ENCODE measurements around the gene PAF1.

PAF1 gene

DNA sequence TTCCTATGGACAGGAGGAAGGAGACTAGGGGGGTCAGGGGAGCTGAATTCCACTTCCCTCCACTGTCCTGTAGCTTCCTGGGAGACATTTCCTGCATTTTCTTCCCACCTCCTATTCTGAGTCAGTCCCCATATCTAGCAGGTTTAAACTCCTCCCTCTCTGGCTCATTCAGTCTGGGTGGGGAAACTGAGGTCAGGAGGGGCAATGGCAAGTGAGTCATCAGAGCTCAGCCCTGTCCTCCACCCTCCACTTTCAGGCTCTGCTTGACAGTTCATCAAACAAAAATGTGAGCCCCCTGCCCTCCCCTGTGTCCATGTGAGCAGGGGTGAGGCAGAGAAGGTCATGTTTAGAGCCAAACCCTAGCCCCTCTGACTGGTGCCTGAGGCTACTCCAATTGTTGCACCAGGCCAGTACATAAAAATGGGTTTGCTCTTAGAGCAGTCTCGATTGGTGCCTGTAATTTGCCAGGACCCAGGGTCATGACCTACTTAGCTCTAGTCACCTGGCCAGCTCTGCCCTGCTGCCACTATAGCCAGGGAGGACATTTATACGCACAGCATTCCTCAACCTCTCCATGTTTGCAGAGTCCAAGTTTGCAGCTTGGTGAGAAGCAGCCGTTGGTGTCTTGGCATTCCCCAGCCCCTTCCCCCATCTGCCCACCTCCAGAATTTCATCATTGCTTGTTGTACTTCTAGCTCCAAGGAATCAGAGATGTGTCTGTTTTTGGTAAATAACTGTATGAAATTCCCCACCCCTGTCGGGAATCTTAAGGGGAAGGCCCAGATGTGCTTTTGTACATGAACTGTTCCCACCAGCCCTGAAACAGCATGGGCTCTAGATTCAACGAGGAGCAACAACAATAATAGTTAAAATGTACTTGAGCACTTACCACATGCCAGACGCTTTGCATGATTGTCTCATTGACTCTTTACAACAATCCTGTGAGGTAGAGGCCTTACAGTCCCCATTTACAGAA lies 27.9 kb downstream of the PAF1 start:
- Histone ChIP-seq H3K18ac (ENCODE audit: low read length) (no peak overlapping the region), H2BK5ac (ENCODE audit: low read depth, low read length, poor library complexity) (no peak overlapping the region), H3K23ac (ENCODE audit: low read length) (no peak overlapping the region), H2BK120ac (ENCODE audit: insufficient read depth, low read length, poor library complexity) (no peak overlapping the region), H3K4me2 (ENCODE audit: low read length) (no peak overlapping the region), H3K27me3 (ENCODE audit: insufficient read depth, low read length) (no peaks in the 10 kb centered on the region), H3K14ac (ENCODE audit: low read length) (no peak overlapping the region), H3K4me3 (ENCODE audit: low read depth, low read length) (no peak overlapping the region), H3K4me1 (ENCODE audit: control insufficient read depth in 1 of 2, insufficient read depth in 2 of 2, low read length in 2 of 2) (peaks cover 5 to 7% of the 10 kb centered on the region in 2 experiments), H3K79me2 (ENCODE audit: control insufficient read depth, insufficient read depth, low read length, poor library complexity) (no peaks in the 10 kb centered on the region), H3K79me1 (ENCODE audit: low read length) (no peaks in the 10 kb centered on the region), H2AFZ (ENCODE audit: insufficient read depth, low read length, poor library complexity) (no peak overlapping the region), H3K4ac (ENCODE audit: low read depth, low read length) (no peak overlapping the region), H3K36me3 (ENCODE audit: control insufficient read depth in 1 of 2, insufficient read depth in 2 of 2, low read length in 2 of 2) (peaks cover 35 to 54% of the 10 kb centered on the region in 2 experiments), H3K27ac (ENCODE audit: low read depth, low read length) (peak overlapping the region; percentile 13), H4K12ac (ENCODE audit: low read depth, low read length) (no peak overlapping the region), H3K9ac (ENCODE audit: low read length) (no peak overlapping the region), H2AK5ac (ENCODE audit: low read length) (no peak overlapping the region), H4K91ac (ENCODE audit: low read depth, low read length) (no peak overlapping the region), H3K9me3 (ENCODE audit: insufficient read depth, low read depth, low read length) (no peaks in the 10 kb centered on the region), H4K8ac (ENCODE audit: low read depth, low read length) (no peak overlapping the region), H2BK12ac (ENCODE audit: low read length) (no peak overlapping the region)
- DNase-seq, result no peak
- no CpG with 5 or more reads among the region's 6 CpGs for WGBS (ENCODE audit: extremely low coverage, insufficient coverage, insufficient read length)

- no peak for DNase-seq
Measured at GRCh38 chr19:39360599-39360998, 30.3 kb downstream of the PAF1 start.

DNA sequence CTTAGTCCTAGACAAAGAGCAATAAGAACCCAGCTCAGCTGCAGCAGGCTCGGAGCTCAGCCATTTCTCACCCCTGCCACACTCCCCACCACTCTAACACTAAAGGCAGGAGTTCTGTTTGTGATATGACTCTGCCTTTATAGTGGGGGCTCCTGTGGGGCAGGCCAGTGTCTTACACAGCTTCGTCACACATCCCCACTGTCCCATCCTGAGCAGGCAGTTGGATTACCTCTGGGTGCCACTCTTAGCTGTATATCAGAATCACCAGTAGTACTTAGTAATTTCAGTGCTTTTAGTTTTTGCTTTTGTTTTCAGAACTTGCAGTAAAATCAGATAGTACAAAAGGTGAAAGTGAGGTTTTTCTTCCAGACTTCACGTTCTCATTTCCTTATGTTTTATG lies 31.9 kb downstream of the PAF1 start:
- H2BK120ac ChIP-seq (ENCODE audit: insufficient read depth, low read length, poor library complexity), result no peak overlapping the region
- no peaks in the 10 kb centered on the region for H3K79me1 ChIP-seq (ENCODE audit: low read length)
- no peak overlapping the region for H4K8ac ChIP-seq (ENCODE audit: low read depth, low read length)
- H3K9ac ChIP-seq (ENCODE audit: low read length), result no peak overlapping the region
- no peak overlapping the region for H3K27ac ChIP-seq (ENCODE audit: low read depth, low read length)
- H2AFZ ChIP-seq (ENCODE audit: insufficient read depth, low read length, poor library complexity), result no peak overlapping the region
- no peaks in the 10 kb centered on the region for H3K27me3 ChIP-seq (ENCODE audit: insufficient read depth, low read length)
- no peak overlapping the region for H3K4me3 ChIP-seq (ENCODE audit: low read depth, low read length)
- peaks cover 54 to 69% of the 10 kb centered on the region in 2 experiments for H3K36me3 ChIP-seq (ENCODE audit: control insufficient read depth in 1 of 2, insufficient read depth in 2 of 2, low read length in 2 of 2)
- H2BK12ac ChIP-seq (ENCODE audit: low read length), result no peak overlapping the region
- H2BK5ac ChIP-seq (ENCODE audit: low read depth, low read length, poor library complexity), result no peak overlapping the region
- no CpG with 5 or more reads among the region's 3 CpGs for WGBS (ENCODE audit: extremely low coverage, insufficient coverage, insufficient read length)
- no peak overlapping the region for H4K91ac ChIP-seq (ENCODE audit: low read depth, low read length)
- no peak overlapping the region for H4K12ac ChIP-seq (ENCODE audit: low read depth, low read length)
- no peak overlapping the region for H3K18ac ChIP-seq (ENCODE audit: low read length)
- H3K23ac ChIP-seq (ENCODE audit: low read length), result no peak overlapping the region
- no peaks in the 10 kb centered on the region for H3K9me3 ChIP-seq (ENCODE audit: insufficient read depth, low read depth, low read length)
- no peak overlapping the region for H2AK5ac ChIP-seq (ENCODE audit: low read length)
- no peak for DNase-seq
- no peak overlapping the region for H3K4ac ChIP-seq (ENCODE audit: low read depth, low read length)
- H3K14ac ChIP-seq (ENCODE audit: low read length), result no peak overlapping the region
- H3K79me2 ChIP-seq (ENCODE audit: control insufficient read depth, insufficient read depth, low read length, poor library complexity), result no peaks in the 10 kb centered on the region
- peaks cover 5 to 7% of the 10 kb centered on the region in 2 experiments for H3K4me1 ChIP-seq (ENCODE audit: control insufficient read depth in 1 of 2, insufficient read depth in 2 of 2, low read length in 2 of 2)
- no peak overlapping the region for H3K4me2 ChIP-seq (ENCODE audit: low read length)

More at GRCh38 chr19:39360599-39360998, 30.3 kb downstream of the PAF1 start:
- Histone ChIP-seq H3K4me2 (ENCODE audit: low read length) (no peak overlapping the region), H3K27ac (ENCODE audit: low read depth, low read length) (no peak overlapping the region), H3K9me3 (ENCODE audit: insufficient read depth, low read depth, low read length) (no peaks in the 10 kb centered on the region), H3K23ac (ENCODE audit: low read length) (no peak overlapping the region), H3K79me2 (ENCODE audit: control insufficient read depth, insufficient read depth, low read length, poor library complexity) (no peaks in the 10 kb centered on the region), H3K4me1 (ENCODE audit: control insufficient read depth in 1 of 2, insufficient read depth in 2 of 2, low read length in 2 of 2) (peaks cover 5 to 7% of the 10 kb centered on the region in 2 experiments), H2BK5ac (ENCODE audit: low read depth, low read length, poor library complexity) (no peak overlapping the region), H3K18ac (ENCODE audit: low read length) (no peak overlapping the region), H3K4ac (ENCODE audit: low read depth, low read length) (no peak overlapping the region), H3K36me3 (ENCODE audit: control insufficient read depth in 1 of 2, insufficient read depth in 2 of 2, low read length in 2 of 2) (peaks cover 49 to 69% of the 10 kb centered on the region in 2 experiments), H4K91ac (ENCODE audit: low read depth, low read length) (no peak overlapping the region), H3K27me3 (ENCODE audit: insufficient read depth, low read length) (no peaks in the 10 kb centered on the region), H3K14ac (ENCODE audit: low read length) (no peak overlapping the region), H2BK120ac (ENCODE audit: insufficient read depth, low read length, poor library complexity) (no peak overlapping the region), H3K4me3 (ENCODE audit: low read depth, low read length) (no peak overlapping the region), H4K8ac (ENCODE audit: low read depth, low read length) (no peak overlapping the region), H2AK5ac (ENCODE audit: low read length) (no peak overlapping the region), H2BK12ac (ENCODE audit: low read length) (no peak overlapping the region), H3K79me1 (ENCODE audit: low read length) (no peaks in the 10 kb centered on the region), H3K9ac (ENCODE audit: low read length) (no peak overlapping the region), H4K12ac (ENCODE audit: low read depth, low read length) (no peak overlapping the region), H2AFZ (ENCODE audit: insufficient read depth, low read length, poor library complexity) (no peak overlapping the region)
- no CpG with 5 or more reads among the region's 1 CpG for WGBS (ENCODE audit: extremely low coverage, insufficient coverage, insufficient read length)

- no peaks in the 10 kb centered on the region for H3K79me2 ChIP-seq (ENCODE audit: control insufficient read depth, insufficient read depth, low read length, poor library complexity)
- no CpG with 5 or more reads among the region's 18 CpGs for WGBS (ENCODE audit: extremely low coverage, insufficient coverage, insufficient read length)
- no peaks in the 10 kb centered on the region for H3K4me1 ChIP-seq (ENCODE audit: control insufficient read depth in 1 of 2, insufficient read depth in 2 of 2, low read length in 2 of 2)
- peaks cover 45 to 66% of the 10 kb centered on the region in 2 experiments for H3K36me3 ChIP-seq (ENCODE audit: control insufficient read depth in 1 of 2, insufficient read depth in 2 of 2, low read length in 2 of 2)
- no peak overlapping the region for H3K14ac ChIP-seq (ENCODE audit: low read length)
- no peak overlapping the region for H3K23ac ChIP-seq (ENCODE audit: low read length)
- H3K79me1 ChIP-seq (ENCODE audit: low read length), result no peaks in the 10 kb centered on the region
- no peak overlapping the region for H2AK5ac ChIP-seq (ENCODE audit: low read length)
- H3K4me2 ChIP-seq (ENCODE audit: low read length), result no peak overlapping the region
- no peak overlapping the region for H4K91ac ChIP-seq (ENCODE audit: low read depth, low read length)
- no peaks in the 10 kb centered on the region for H3K9me3 ChIP-seq (ENCODE audit: insufficient read depth, low read depth, low read length)
- H3K4me3 ChIP-seq (ENCODE audit: low read depth, low read length), result no peak overlapping the region
- no peak overlapping the region for H2BK5ac ChIP-seq (ENCODE audit: low read depth, low read length, poor library complexity)
- H2AFZ ChIP-seq (ENCODE audit: insufficient read depth, low read length, poor library complexity), result no peak overlapping the region
- H4K8ac ChIP-seq (ENCODE audit: low read depth, low read length), result no peak overlapping the region
- H3K18ac ChIP-seq (ENCODE audit: low read length), result no peak overlapping the region
- no peak overlapping the region for H3K4ac ChIP-seq (ENCODE audit: low read depth, low read length)
- no peak overlapping the region for H4K12ac ChIP-seq (ENCODE audit: low read depth, low read length)
- no peak for DNase-seq
- no peak overlapping the region for H2BK120ac ChIP-seq (ENCODE audit: insufficient read depth, low read length, poor library complexity)
- no peak overlapping the region for H2BK12ac ChIP-seq (ENCODE audit: low read length)
- no peaks in the 10 kb centered on the region for H3K27me3 ChIP-seq (ENCODE audit: insufficient read depth, low read length)
- H3K27ac ChIP-seq (ENCODE audit: low read depth, low read length), result no peak overlapping the region
- H3K9ac ChIP-seq (ENCODE audit: low read length), result no peak overlapping the region
Measured at GRCh38 chr19:39356647-39357046, 34.3 kb downstream of the PAF1 start.
